Measurements from ENCODE around the gene PMEPA1.

Gene PMEPA1

GRCh38 chr20:57600320-57601210 is 109.2 kb downstream of the PMEPA1 start:
- DNase-seq, result no peak

- no peak for DNase-seq
Measured at GRCh38 chr20:57598491-57598890, 111.3 kb downstream of the PMEPA1 start.

Measured in activated CD4-positive, alpha-beta T cell treated with anti-CD3 and anti-CD28 coated beads for 1 hour (primary cell).